MCF 10A (cell line): ENCODE data around the gene MNT. TPM values are rescaled to one million over a fixed set of nuclear protein-coding genes. Genes with fewer than 3 reads are reported as not detected.

Experiments used
- BruUV-seq: library from RNA; stranded (reverse); fragments of 400-500 nt; replicated peaks from 2 replicates; lab custom pipeline; 2021; lab: Mats Ljungman, UMichigan
- CTCF ChIA-PET: fragments of 300-600 bp; sonication (Branson Sonifier 250); formaldehyde crosslinking; extraction: SDS; loops from one replicate; lab custom pipeline; 2021; ENCODE audit warnings: antibody characterized with exemption, inconsistent platforms; lab: Yijun Ruan, JAX
- POLR2A ChIA-PET: fragments of 300-600, 350-650 bp; sonication (Branson Sonifier 250); formaldehyde crosslinking; extraction: SDS; loops from one replicate; lab custom pipeline; 2020; ENCODE audit warnings: antibody characterized with exemption, inconsistent platforms; lab: Yijun Ruan, JAX
- DNase-seq: peaks from one replicate; pipeline ENCODE4 v3.0.0-alpha.2; 2018; ENCODE audit not compliant: unreplicated experiment
- H3K27ac Mint-ChIP-seq: one replicate; pipeline ENCODE4 v1.8.0; 2022; ENCODE audit warnings: mild to moderate bottlenecking, low read depth, mixed read lengths; ENCODE audit not compliant: unreplicated experiment
- H3K27me3 Mint-ChIP-seq: one replicate; pipeline ENCODE4 v1.8.0; 2022; ENCODE audit warnings: mixed read lengths; ENCODE audit not compliant: insufficient read depth, unreplicated experiment
- H3K36me3 Mint-ChIP-seq: one replicate; pipeline ENCODE4 v1.8.0; 2022; ENCODE audit warnings: mild to moderate bottlenecking, moderate library complexity, mixed read lengths; ENCODE audit not compliant: insufficient read depth, unreplicated experiment
- H3K4me1 Mint-ChIP-seq: one replicate; pipeline ENCODE4 v1.8.0; 2022; ENCODE audit warnings: mixed read lengths; ENCODE audit not compliant: insufficient read depth, unreplicated experiment
- H3K4me3 Mint-ChIP-seq: one replicate; pipeline ENCODE4 v1.8.0; 2022; ENCODE audit warnings: mild to moderate bottlenecking, moderate library complexity, mixed read lengths; ENCODE audit not compliant: unreplicated experiment
- H3K9me3 Mint-ChIP-seq: one replicate; pipeline ENCODE4 v1.8.0; 2022; ENCODE audit warnings: mixed read lengths; ENCODE audit not compliant: unreplicated experiment
- CTCF ChIP-seq: fragments of 200-600 bp; IDR thresholded peaks from one replicate; pipeline ENCODE4 v1.8.0; 2022; ENCODE audit warnings: antibody characterized with exemption, mild to moderate bottlenecking; ENCODE audit not compliant: unreplicated experiment
- intact Hi-C: fragments of 100-400 bp; cut with micrococcal nuclease; formaldehyde crosslinking; loops from 2 replicates; pipeline ENCODE4 v1.14.1; 2022
- total RNA-seq: library from RNA; stranded (reverse); gene quantifications from 2 replicates; pipeline ENCODE4 v1.2.3, GENCODE V29; 2022

The MNT gene
- total RNA-seq, 1 experiment from 2014 or later: 25.5 TPM

DNA sequence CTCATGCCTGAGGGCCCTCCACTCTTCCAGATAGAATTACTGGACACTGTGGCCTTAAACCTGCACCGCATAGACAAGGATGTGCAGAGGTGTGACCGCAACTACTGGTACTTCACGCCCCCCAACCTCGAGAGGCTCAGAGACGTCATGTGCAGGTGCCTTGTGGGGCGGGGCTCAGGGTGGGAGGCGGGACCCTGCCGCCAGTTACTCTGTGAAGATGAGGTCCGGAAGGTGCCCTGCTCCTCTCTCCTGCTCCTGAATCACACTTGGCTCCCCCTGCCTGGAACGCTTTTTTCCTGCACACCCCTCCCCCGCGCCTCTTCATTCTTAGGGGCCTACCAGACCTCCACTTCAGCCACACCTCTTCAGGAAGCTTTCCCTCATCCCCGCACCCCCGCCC, 24.8 kb downstream of the MNT start:
- Mint-ChIP-seq H3K4me3 (no peak overlapping the region), H3K9me3 (no peaks in the 10 kb centered on the region), H3K27me3 (no peaks in the 10 kb centered on the region), H3K27ac (no peak overlapping the region), H3K36me3 (peaks cover 48% of the 10 kb centered on the region), H3K4me1 (peaks cover 6% of the 10 kb centered on the region)
- no peak for TF ChIP-seq CTCF
- POLR2A ChIA-PET: interaction anchor here (0.5 to 0.7 kb wide), 3 partner anchors 40 to 109 kb away, joined by 3 read pairs; no protein-coding TSS in a partner anchor
- BruUV-seq: no TSS peak
- CTCF ChIA-PET: interaction anchor here (13.6 kb wide), 1 partner anchor 37 kb away, joined by 309 read pairs; no protein-coding TSS in a partner anchor
- intact Hi-C loops: no loop called here
- DNase-seq: no peak

DNA sequence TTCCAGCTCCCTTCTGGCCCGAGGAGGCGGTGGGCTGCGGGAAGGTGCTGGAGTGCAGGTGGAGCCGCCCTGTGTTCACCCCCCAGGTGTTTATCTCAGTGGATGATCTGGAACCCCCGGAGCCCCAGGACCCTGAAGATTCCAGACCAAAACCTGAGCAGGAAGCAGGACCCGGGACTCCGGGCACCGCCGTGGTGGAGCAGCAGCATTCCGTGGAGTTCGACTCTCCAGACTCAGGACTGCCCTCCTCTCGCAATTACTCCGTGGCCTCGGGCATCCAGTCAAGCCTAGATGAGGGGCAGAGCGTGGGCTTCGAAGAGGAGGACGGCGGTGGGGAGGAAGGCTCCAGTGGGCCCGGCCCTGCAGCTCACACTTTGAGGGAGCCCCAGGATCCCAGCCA, 25.5 kb downstream of the MNT start:
- no peak overlapping the region for H3K27ac Mint-ChIP-seq
- ChIA-PET POLR2A (no interaction called here), CTCF (interaction anchor here (0.8 kb wide), 1 partner anchor 40 kb away, joined by 5 read pairs; no protein-coding TSS in a partner anchor)
- no peak for DNase-seq
- H3K4me1 Mint-ChIP-seq: peaks cover 6% of the 10 kb centered on the region
- no peak overlapping the region for H3K4me3 Mint-ChIP-seq
- intact Hi-C loops: no loop called here
- no peak for TF ChIP-seq CTCF
- no peaks in the 10 kb centered on the region for H3K27me3 Mint-ChIP-seq
- H3K36me3 Mint-ChIP-seq: peaks cover 42% of the 10 kb centered on the region
- H3K9me3 Mint-ChIP-seq: no peaks in the 10 kb centered on the region
- BruUV-seq: no TSS peak

DNA sequence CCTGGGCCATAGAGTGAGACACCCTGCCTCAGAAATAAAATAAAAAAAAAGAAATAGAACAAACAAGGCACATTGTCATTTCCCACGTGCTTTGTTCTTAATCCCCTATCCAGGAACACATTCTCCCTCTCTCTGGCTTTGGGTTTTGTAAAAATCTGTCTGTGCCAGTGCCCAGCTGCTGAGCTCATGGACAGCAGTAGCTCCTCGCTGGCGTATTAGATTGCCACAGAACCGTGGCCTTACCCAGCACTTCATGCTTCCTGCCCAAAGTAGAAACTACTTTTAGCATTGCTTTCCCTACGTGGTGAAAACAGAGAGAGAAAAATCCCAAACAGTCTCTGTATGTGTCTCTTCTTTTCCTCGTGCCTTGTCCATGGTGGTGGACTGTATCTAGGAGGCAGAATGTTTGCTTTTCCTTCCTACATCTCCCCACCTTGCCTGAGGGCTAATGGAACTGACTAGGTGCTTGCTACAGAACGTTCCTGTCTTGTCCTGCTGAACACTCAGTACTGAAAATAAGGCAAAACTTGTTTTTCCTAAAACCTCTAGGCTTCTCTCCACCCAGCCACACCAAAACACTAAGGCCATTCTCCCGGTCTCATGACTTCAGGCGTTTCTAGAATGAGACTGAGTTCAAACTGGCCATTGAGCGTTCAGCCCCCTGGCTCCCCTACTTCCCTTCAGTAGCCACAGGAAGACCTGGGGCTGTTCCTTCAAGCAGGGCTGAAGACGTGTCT, 26.1 kb downstream of the MNT start:
- intact Hi-C loops: no loop called here
- no peak for DNase-seq
- Mint-ChIP-seq H3K27ac (no peak overlapping the region), H3K9me3 (no peaks in the 10 kb centered on the region), H3K4me3 (no peak overlapping the region), H3K4me1 (peaks cover 6% of the 10 kb centered on the region), H3K27me3 (no peaks in the 10 kb centered on the region), H3K36me3 (peaks cover 39% of the 10 kb centered on the region)
- POLR2A ChIA-PET: no interaction called here
- BruUV-seq: no TSS peak
- TF ChIP-seq CTCF: no peak
- CTCF ChIA-PET: interaction anchor here (0.7 to 1.3 kb wide), 3 partner anchors 8 to 304 kb away, joined by 3 to 5 read pairs (median 4); no protein-coding TSS in a partner anchor

DNA sequence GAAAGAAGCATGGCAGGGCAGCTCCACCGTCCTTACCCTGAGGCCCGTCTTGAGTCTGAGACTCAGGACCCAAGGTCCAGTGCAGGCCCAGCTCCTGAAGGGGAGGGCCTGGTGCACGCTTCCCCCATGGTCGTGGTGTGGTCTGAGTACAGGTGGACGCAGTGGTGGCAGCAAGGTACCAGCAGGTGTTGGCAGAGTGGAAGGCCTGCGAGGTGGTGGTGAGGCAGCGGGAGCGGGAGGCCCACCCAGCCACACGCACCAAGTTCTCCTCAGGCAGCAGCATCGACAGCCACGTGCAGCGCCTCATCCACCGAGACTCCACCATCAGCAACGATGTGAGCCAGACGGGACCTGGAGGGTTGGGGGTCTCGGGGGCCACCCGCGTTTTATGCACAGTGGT, 27.7 kb downstream of the MNT start:
- no peak for DNase-seq

More for the DNA sequence above, 27.7 kb downstream of the MNT start:
- CTCF ChIA-PET: interaction anchor here (1.2 to 1.3 kb wide), 2 partner anchors 9 kb away, joined by 3 to 4 read pairs; no protein-coding TSS in a partner anchor
- no peak for TF ChIP-seq CTCF
- H3K27ac Mint-ChIP-seq: no peak overlapping the region
- H3K9me3 Mint-ChIP-seq: no peaks in the 10 kb centered on the region
- POLR2A ChIA-PET: interaction anchor here (0.9 to 1.2 kb wide), 2 partner anchors 14 to 37 kb away, joined by 3 read pairs; partner anchors contain the start of gene TSR1
- H3K4me3 Mint-ChIP-seq: no peak overlapping the region
- peaks cover 6% of the 10 kb centered on the region for H3K4me1 Mint-ChIP-seq
- BruUV-seq: no TSS peak
- no peaks in the 10 kb centered on the region for H3K27me3 Mint-ChIP-seq
- peaks cover 31% of the 10 kb centered on the region for H3K36me3 Mint-ChIP-seq
- intact Hi-C loops: no loop called here
